Measurements from ENCODE around the gene FBP2. TPM values are rescaled to one million over a fixed set of nuclear protein-coding genes. Genes with fewer than 3 reads are reported as not detected.
"Not testable (repeated sequence)": the region's sequence is repeated elsewhere in the genome, so short reads cannot be mapped to it uniquely, and the experiment has no call there.

FBP2 gene
- total RNA-seq, 1 donor from 2014 or later, result 83.0 TPM

DNA sequence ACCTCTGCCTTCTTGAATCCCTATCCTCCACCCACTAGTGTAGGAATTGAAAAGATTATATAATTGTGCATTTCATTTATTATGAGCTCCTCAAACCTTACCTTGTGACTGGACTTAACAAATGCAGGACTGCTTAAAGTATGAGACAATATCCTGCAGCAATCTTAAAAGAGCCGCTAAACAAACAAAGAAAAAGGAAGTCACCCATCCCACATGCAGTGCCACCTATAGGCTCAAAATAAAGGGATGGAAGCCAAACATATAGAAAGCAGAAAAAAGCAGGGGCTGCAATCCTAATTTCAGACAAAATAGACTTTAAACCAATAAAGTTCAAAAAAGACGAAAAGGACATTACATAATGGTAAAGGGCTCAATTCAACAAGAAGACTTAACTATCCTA, 30.1 kb downstream of the FBP2 start:
- DNase-seq, result no peak

DNA sequence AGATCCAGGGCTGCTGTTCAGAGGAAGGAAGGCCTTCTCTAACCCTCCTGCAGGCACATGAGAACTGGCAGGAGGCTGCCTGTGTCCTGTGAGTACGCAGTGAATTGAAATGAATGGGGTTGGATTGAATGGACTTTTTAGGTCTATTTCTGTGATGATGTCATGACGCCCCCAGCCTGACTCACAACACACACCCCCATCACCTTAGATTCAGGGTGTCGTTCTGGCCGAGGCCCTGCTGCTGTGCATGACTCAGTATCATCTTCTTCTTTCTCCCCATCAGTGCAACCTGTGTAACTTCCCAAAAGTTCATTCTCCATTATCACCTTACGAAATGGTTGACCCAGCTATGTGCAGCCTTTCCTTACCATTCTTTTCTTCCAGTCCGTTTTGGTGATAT, 33.4 kb downstream of the FBP2 start:
- no peak for DNase-seq

GRCh38 chr9:94557376-94557775, 36.2 kb downstream of the FBP2 start:
- no peak for DNase-seq

- no peak for DNase-seq
Observed at GRCh38 chr9:94554439-94555331, 38.9 kb downstream of the FBP2 start, which contains the start of gene PCAT7. PCAT7 (plus strand) TSS chr9:94555083.

- no peak for DNase-seq
Observed at GRCh38 chr9:94554078-94554438, 39.6 kb downstream of the FBP2 start.

DNA sequence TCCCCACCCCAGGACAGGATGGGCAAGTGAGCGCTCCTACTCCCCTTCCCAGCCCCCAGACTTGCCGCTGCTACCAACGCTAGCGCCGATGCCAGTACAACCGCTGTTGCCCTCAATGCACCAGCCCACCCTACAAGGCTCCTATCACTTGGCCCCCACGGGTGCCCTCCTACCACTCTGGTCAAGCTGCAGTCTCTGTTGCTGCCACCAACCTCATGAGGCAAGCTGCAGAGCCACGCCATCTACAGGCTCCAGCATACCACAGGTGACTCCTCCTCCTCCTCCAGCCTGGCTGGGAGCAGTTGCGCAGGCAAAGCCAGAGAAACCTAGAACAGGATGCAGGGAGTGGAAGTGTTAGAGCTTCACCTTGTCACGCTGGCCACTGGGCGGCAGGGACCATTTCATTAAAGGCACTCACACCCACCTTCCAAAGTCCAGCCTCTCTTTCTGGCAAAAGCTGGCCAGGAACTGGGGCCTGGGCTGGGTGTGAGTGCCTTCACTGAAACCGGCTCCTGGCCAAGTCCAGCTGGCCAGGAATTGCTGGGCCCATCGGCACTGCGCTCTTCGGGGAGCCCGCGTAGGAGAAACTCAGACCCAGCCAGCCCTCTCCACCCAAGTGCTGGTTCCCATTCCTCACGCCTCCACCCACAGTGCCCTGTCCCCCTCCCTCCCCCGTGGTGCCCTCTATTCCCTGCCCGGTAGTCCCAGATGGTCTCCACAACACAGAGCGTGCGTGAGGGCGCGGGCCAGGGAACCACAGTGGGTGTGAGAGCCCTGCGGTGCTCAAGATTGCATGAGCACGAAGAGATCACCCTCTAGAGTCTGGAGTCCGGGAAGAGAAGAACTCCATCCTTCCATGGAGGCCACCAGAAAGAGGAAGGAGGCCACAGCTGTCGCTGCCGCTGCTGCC, 40.3 kb downstream of the FBP2 start:
- no peak for DNase-seq

DNA sequence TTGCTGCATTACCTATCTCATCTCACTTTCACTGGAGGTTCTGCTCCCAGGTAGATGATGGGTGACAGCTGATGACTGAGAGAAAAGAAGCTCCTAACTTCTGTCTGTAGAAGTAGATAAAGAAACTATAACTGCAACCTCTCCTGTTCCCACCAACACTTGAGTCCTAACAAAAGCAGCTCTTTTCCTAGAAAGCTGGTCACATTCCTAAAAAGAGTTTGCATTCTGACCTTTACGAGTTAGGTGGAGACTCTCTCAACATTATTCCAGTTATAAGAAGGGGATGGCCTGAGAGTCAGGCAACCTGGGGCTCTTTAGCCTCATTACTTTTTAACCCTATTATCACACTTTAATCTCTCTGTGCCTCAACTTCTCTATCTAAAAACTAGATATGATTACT, 47.7 kb downstream of the FBP2 start:
- no peak for DNase-seq

- not testable (repeated sequence) for DNase-seq
Observed at GRCh38 chr9:94544335-94544734, 49.3 kb downstream of the FBP2 start.

DNA sequence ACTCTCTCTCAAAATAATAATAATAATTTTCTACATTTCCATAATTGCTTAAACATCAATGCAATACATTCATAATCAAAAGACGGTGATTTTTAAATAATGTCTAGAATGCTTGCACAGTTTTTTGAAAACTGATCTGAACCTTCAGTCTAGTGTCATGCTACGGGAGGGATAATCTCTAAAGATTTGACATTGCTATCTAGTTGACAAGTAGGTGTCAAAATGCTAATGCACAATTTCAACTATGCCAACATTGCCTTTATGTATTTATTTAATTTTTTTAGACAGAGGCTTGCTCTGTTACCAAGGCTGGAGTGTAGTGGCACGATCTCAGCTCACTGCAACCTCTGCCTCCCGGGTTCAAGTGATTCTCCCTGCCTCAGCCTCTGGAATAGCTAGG, 54.7 kb downstream of the FBP2 start:
- no peak for DNase-seq

DNA sequence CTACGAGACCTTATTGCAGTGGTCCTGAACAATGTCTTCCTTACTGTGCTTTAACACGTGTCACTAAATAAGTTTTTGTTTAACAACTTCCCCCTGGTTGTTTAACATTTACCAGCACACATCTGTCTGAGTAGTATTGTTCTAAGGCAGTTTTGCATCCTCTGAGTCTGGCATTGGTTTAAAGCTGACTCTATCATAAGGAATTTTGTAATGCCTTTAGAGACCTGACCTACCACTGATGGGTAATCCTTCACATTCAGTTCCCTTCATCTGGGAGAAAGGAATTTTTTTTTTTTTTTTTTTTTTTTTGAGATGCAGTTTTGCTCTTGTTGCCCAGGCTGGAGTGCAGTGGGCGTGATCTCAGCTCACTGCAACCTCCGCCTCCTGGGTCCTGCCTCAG, 58.7 kb downstream of the FBP2 start:
- no peak for DNase-seq

DNA sequence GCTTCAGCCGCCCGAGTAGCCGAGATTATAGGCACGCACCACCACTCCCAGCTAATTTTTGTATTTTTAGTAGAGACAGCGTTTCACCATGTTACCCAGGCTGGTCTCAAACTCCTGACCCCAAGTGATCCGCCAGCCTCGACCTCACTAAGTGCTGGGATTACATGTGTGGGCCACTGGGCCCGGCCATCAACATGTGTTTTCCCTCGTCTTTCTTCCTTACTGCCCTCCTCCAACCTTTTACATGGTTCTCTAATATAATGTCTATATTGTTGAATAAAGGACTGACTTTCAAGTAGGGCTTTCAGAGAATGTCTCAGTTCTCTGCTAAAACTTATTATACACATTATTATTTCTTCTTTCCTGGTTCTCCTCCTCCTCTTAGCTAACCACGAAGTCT, 60.0 kb downstream of the FBP2 start:
- no peak for DNase-seq

DNA sequence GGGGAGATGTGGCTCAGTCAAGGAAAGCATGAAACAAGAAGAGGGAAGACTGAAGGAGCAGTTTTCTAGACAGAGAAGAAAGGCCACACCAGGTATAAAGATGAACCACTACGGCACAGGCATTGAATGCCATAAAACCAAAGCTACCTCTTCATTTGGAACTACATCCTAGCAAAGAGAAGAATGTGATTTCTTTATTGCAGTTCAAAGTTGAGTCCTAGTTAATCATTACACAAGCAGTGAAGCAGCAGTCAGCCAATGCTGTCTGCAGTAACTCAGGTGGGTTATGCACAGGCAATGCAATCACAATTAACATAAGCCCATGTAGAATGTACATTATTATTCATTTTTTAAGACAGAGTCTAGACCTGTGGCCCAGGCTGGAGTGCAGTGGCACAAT, 60.5 kb downstream of the FBP2 start:
- no peak for DNase-seq

DNA sequence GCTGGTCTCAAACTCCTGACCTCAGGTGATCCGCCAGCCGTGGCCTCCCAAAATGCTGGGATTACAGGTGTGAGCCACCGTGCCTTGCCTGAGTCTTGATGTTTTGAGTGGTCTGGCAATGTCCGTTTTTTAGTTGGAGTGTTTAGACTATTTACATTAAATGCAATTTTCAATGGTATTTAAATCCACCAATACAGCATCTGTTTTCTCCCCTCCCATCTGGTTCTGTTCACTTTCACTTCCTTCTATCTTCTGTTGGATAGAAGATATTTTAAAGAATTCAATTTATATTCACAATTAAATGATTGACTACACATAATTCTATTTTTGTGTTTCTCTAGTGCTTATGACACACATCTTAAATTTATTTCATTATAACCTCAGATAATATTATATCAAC, 64.7 kb downstream of the FBP2 start:
- no peak for DNase-seq

- DNase-seq, result no peak
Observed at GRCh38 chr9:94526951-94527350, 66.7 kb downstream of the FBP2 start.

- no peak for DNase-seq
Observed at GRCh38 chr9:94526271-94526670, 67.4 kb downstream of the FBP2 start.

DNA sequence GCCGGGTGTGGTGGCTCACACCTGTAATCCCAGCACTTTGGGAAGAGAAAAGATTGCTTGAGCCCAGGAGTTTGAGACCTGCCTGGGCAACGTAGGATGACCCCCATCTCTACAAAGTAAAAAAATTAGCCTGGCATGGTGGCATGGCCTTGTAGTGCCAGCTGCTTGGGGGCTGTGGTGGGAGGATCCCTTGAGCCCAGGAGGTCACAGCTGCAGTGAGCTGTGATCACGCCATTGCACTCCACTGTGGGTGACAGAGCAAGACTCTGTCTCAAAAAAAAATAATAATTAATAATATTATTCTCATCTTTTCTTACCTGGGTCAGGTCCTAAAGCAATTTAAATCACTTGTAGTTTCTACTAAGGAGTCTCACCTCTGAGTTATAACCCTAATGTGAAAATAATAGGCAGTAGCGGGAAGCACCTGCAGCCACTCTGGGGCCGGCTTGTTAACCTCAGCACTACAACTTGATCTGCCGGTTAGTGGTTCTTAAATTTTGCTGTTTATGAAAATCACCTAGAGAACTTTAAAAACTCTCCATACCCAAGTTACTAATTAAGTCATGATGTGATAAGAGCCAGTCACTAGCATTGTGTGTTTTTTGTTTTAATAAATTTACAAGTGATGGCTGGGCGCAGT, 68.1 kb downstream of the FBP2 start:
- no peak for DNase-seq

GRCh38 chr9:94517254-94517653, 76.4 kb downstream of the FBP2 start:
- DNase-seq, result no peak

DNA sequence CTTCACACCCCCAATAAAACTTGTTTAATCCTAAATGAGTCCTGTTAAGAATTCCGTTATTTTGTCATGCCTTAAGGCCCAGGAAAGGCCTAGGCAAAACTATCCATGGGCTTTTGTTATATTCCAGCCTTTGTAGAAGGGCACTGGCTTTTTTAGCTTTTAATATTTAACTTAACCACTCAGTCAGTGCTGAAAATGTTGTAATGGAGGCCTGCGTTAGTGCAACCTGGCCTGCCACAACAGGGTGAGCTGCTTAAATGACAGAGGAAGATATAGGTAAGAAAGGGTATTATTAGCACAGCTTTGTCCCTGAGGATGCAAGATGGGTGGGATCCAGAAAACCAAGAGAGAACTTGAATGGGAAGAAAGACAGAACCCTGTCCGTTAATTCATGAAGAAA, 78.9 kb downstream of the FBP2 start:
- no peak for DNase-seq

- no peak for DNase-seq
Observed at GRCh38 chr9:94511955-94512265, 81.7 kb downstream of the FBP2 start.

DNA sequence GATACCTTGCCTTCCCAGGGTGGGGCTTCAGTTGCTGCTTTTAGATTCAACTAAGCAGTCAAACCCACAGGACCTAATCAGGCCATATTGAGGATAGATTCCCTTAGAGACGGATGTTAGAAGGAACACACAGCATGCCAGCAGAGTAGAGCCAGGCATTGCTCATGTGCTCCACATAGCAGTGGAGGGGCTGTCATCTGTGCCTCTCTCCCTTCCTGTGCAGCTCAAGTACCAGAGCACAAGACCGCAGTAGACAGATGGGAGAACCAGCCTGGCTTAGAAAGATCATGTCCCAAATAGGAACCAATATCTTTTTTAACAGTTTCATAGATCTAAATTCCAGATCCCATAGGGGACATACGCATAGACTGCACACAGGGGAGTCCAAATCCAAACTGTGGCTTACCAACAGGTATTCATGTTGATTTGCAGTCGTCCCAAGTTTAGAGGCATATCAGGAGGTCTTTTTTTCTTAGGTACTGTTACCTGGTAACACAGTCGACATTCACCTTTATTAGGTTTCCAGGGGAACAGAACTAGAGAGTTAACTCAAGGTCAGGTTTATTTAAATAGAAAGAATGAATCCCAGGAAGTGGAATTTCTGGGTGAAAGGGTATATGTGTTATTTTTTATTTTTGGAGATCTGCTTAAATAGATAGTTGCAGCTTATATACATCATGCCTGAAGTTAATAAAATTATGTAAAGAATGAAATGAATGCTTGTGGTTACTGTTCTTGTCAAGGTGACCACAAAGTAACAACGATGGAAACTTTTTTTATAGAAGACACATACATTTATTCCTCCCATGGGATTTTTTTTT, 82.3 kb downstream of the FBP2 start:
- DNase-seq, result no peak

Measured in tongue (tissue), 2 donors.